A673 (cell line): ENCODE data around the gene NRAP. TPM values are rescaled to one million over a fixed set of nuclear protein-coding genes. Genes with fewer than 3 reads are reported as not detected.

Experiments used
- BruUV-seq: library from RNA; stranded (reverse); fragments of 400-500 nt; replicated peaks from 2 replicates; lab custom pipeline; 2021; lab: Mats Ljungman, UMichigan
- CTCF ChIA-PET: fragments of 300-600 bp; sonication (Branson Sonifier 250); formaldehyde crosslinking; loops from one replicate; lab custom pipeline; 2022; ENCODE audit warnings: antibody characterized with exemption; lab: Charles Lee
- POLR2A ChIA-PET: fragments of 300-600 bp; sonication (Branson Sonifier 250); formaldehyde crosslinking; loops from one replicate; lab custom pipeline; 2022; ENCODE audit warnings: antibody characterized with exemption; ENCODE audit not compliant: low non-redundant PET; lab: Charles Lee
- DNase-seq: peaks from one replicate; pipeline ENCODE4 v3.0.0-alpha.2; 2015; ENCODE audit warnings: low spot score
- H3K27ac ChIP-seq: fragments of 200-600 bp; sonication (generic); 2 replicates; pipeline ENCODE4 v1.5.1; 2016; ENCODE audit warnings: mixed run types, low read depth, mild to moderate bottlenecking, mixed read lengths, antibody characterized with exemption, low read length; ENCODE audit not compliant: poor library complexity, severe bottlenecking
- H3K27me3 ChIP-seq: fragments of 200-600 bp; sonication (generic); replicated peaks from 2 replicates; pipeline ENCODE4 v1.6.1; 2017; ENCODE audit warnings: mixed run types, low read depth, mild to moderate bottlenecking, mixed read lengths, antibody characterized with exemption, low read length; ENCODE audit not compliant: insufficient read depth, poor library complexity
- H3K36me3 ChIP-seq: fragments of 200-600 bp; sonication (generic); 2 replicates; pipeline ENCODE4 v1.6.1; 2016; ENCODE audit warnings: mixed run types, mild to moderate bottlenecking, mixed read lengths, antibody characterized with exemption, low read length; ENCODE audit not compliant: insufficient read depth, poor library complexity, severe bottlenecking
- H3K4me1 ChIP-seq: fragments of 200-600 bp; sonication (generic); 2 replicates; pipeline ENCODE4 v1.6.1; 2017; ENCODE audit warnings: mixed run types, mild to moderate bottlenecking, mixed read lengths, antibody characterized with exemption, low read length; ENCODE audit not compliant: insufficient read depth, poor library complexity, severe bottlenecking
- H3K4me3 ChIP-seq: fragments of 200-600 bp; sonication (generic); 2 replicates; pipeline ENCODE4 v1.5.1; 2016; ENCODE audit warnings: low read depth, mixed run types, mild to moderate bottlenecking, mixed read lengths, low read length; ENCODE audit not compliant: poor library complexity, severe bottlenecking
- H3K9me3 ChIP-seq: fragments of 200-600 bp; sonication (generic); 2 replicates; pipeline ENCODE4 v1.6.1; 2016; ENCODE audit warnings: mixed run types, low read depth, mild to moderate bottlenecking, mixed read lengths, antibody characterized with exemption, low read length; ENCODE audit not compliant: poor library complexity, severe bottlenecking
- EZH2 ChIP-seq: fragments of 200-600 bp; sonication (generic); IDR thresholded peaks from 2 replicates; pipeline ENCODE4 v1.6.1; 2017; ENCODE audit warnings: borderline replicate concordance, low read depth, mild to moderate bottlenecking, mixed read lengths, antibody characterized with exemption, low read length; ENCODE audit not compliant: poor library complexity, severe bottlenecking
- intact Hi-C: fragments of 100-400 bp; cut with micrococcal nuclease; formaldehyde crosslinking; loops from one replicate; pipeline ENCODE4 v1.10.0; 2022; ENCODE audit not compliant: unreplicated experiment
- total RNA-seq: library from RNA; stranded (reverse); gene quantifications from 2 replicates; pipeline ENCODE4 v1.2.3, GENCODE V29; 2021
- TF ChIP-seq, protein P1 (sequence below): fragments of 300-800, 200-600 bp; sonication (generic); conservative IDR thresholded peaks from 2 replicates; pipeline ENCODE4 v1.5.1; 2017; ENCODE audit warnings: low read depth, mild to moderate bottlenecking, antibody characterized with exemption, low read length, moderate library complexity, mixed read lengths

Gene NRAP
- total RNA-seq, 1 experiment from 2014 or later = 0.34 TPM

GRCh38 chr10:113627836-113628235 lies 36.0 kb downstream of the NRAP start:
- Histone ChIP-seq H3K36me3 (no peaks in the 10 kb centered on the region), H3K9me3 (no peaks in the 10 kb centered on the region), H3K27me3 (no peaks in the 10 kb centered on the region), H3K27ac (no peak overlapping the region), H3K4me1 (peaks cover 18% of the 10 kb centered on the region), H3K4me3 (no peak overlapping the region)
- no TSS peak for BruUV-seq
- intact Hi-C loops = no loop called here
- no peak for DNase-seq
- ChIA-PET POLR2A (no interaction called here), CTCF (no interaction called here)
- TF ChIP-seq, protein P1, sequence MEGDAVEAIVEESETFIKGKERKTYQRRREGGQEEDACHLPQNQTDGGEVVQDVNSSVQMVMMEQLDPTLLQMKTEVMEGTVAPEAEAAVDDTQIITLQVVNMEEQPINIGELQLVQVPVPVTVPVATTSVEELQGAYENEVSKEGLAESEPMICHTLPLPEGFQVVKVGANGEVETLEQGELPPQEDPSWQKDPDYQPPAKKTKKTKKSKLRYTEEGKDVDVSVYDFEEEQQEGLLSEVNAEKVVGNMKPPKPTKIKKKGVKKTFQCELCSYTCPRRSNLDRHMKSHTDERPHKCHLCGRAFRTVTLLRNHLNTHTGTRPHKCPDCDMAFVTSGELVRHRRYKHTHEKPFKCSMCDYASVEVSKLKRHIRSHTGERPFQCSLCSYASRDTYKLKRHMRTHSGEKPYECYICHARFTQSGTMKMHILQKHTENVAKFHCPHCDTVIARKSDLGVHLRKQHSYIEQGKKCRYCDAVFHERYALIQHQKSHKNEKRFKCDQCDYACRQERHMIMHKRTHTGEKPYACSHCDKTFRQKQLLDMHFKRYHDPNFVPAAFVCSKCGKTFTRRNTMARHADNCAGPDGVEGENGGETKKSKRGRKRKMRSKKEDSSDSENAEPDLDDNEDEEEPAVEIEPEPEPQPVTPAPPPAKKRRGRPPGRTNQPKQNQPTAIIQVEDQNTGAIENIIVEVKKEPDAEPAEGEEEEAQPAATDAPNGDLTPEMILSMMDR = no peak
- no peak for TF ChIP-seq EZH2

GRCh38 chr10:113626809-113627355 lies 37.0 kb downstream of the NRAP start:
- ChIA-PET POLR2A (no interaction called here), CTCF (no interaction called here)
- Histone ChIP-seq H3K4me1 (peaks cover 8% of the 10 kb centered on the region), H3K4me3 (no peak overlapping the region), H3K27ac (no peak overlapping the region), H3K27me3 (no peaks in the 10 kb centered on the region), H3K36me3 (no peaks in the 10 kb centered on the region), H3K9me3 (no peaks in the 10 kb centered on the region)
- no TSS peak for BruUV-seq
- TF ChIP-seq EZH2 = no peak
- intact Hi-C loops = no loop called here
- no peak for DNase-seq

GRCh38 chr10:113625461-113626186 lies 38.2 kb downstream of the NRAP start:
- H3K36me3 ChIP-seq = no peaks in the 10 kb centered on the region
- no peaks in the 10 kb centered on the region for H3K27me3 ChIP-seq
- ChIA-PET CTCF (no interaction called here), POLR2A (no interaction called here)
- no TSS peak for BruUV-seq
- H3K27ac ChIP-seq = no peak overlapping the region
- no peaks in the 10 kb centered on the region for H3K4me1 ChIP-seq
- H3K9me3 ChIP-seq = no peaks in the 10 kb centered on the region
- H3K4me3 ChIP-seq = no peak overlapping the region
- TF ChIP-seq EZH2 = no peak
- TF ChIP-seq, protein P1 = no peak
- intact Hi-C loops = no loop called here
- no peak for DNase-seq
